SJCRH30 (cell line): Measurements from ENCODE around the gene LIN7B. TPM values are rescaled to one million over a fixed set of nuclear protein-coding genes. Genes with fewer than 3 reads are reported as not detected.
A peak's percentile ranks its signal among the peaks of the same experiment; 100 is the strongest.
"Not testable (repeated sequence)": the region's sequence is repeated elsewhere in the genome, so short reads cannot be mapped to it uniquely, and the experiment has no call there.

Experiments used
- DNase-seq, 2 experiments: peaks; one replicate each; pipeline ENCODE4 v3.0.0-alpha.2; 2015 to 2020
- H3K27ac ChIP-seq: fragments of 250-450 bp; sonication (Bioruptor Pico); 2 replicates; pipeline ENCODE4 v1.5.1; 2020; ENCODE audit warnings: mild to moderate bottlenecking, moderate library complexity
- H3K27me3 ChIP-seq: fragments of 250-450 bp; sonication (Bioruptor Pico); 2 replicates; pipeline ENCODE4 v1.5.1; 2020; ENCODE audit warnings: mild to moderate bottlenecking, moderate library complexity
- H3K36me3 ChIP-seq: fragments of 250-450 bp; sonication (Bioruptor Pico); 2 replicates; pipeline ENCODE4 v1.5.1; 2020; ENCODE audit warnings: mild to moderate bottlenecking, moderate library complexity
- H3K4me1 ChIP-seq: fragments of 250-450 bp; sonication (Bioruptor Pico); 2 replicates; pipeline ENCODE4 v1.5.1; 2020; ENCODE audit warnings: mild to moderate bottlenecking, moderate library complexity
- H3K4me3 ChIP-seq: fragments of 250-450 bp; sonication (Bioruptor Pico); 2 replicates; pipeline ENCODE4 v1.5.1; 2020; ENCODE audit warnings: mild to moderate bottlenecking, moderate library complexity
- H3K9me3 ChIP-seq: fragments of 250-450 bp; sonication (Bioruptor Pico); replicated peaks from 2 replicates; pipeline ENCODE4 v1.5.1; 2020; ENCODE audit warnings: mild to moderate bottlenecking, moderate library complexity
- total RNA-seq: library from RNA; depleted of rRNA; stranded (reverse); fragments of >200 nt; shearing (Covaris generic); gene quantifications from 2 replicates; pipeline ENCODE4 v1.2.3, GENCODE V29; 2014; rRNA removed

LIN7B gene, protein sequence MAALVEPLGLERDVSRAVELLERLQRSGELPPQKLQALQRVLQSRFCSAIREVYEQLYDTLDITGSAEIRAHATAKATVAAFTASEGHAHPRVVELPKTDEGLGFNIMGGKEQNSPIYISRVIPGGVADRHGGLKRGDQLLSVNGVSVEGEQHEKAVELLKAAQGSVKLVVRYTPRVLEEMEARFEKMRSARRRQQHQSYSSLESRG
- 4.1 and 5.0 TPM in 2 replicates for total RNA-seq

DNA sequence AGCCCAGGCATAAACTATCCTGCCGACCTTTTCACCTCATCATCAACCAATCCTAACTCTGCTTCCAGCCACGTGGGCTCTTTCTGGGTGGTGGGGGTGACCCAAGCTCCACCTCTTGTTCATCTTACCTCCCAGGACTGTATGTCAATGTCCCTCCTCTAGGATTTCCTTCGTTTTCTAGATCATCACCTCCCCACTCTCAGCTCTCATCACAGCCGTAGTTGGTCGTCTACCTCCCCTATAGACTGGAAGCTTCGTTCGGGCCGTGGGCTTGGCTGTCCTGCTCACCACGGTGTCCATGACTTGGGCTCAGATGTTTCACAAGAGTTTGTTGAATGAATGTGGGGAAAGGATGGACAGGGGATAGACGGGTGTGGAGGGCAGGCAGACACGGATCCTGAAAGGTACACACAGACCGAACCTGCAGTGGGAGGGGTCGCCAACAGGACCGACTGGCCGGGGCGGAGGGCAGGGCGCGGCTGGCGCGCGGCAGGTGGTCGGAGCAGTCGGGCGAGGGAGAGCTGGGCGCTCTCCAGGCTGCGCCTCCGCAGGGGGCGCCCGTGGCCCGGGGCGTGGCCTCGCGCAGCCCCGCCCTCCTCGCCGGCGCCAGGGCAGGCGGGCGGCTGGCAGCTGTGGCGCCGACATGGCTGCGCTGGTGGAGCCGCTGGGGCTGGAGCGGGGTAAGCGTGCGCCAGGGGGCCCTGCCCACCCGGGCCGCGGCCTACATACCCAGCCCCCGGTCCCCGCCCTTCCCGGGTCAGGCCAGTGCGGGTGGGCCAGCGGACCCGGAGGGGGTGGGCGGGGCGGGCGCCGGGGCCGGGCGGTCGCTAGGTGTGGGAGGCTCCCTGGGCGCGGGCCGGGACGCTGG lies at the start of gene LIN7B:
Gene LIN7B (plus strand): TSS at position 609 of the 868 bp plus-strand sequence. CDS start 35 bp downstream, at position 644.
- Histone ChIP-seq H3K36me3 (peaks cover 5% of the 10 kb centered on the region), H3K4me1 (0 out of 2 replicates have a peak, but pooled peaks cover 4% of the 10 kb centered on the region), H3K4me3 (peak within 1 kb of the TSS; percentile 68), H3K27me3 (no peaks in the 10 kb centered on the region), H3K9me3 (no peaks in the 10 kb centered on the region; the same call in 1 of the 2 replicates), H3K27ac (peak within 1 kb of the TSS; percentile 56; the same call in 1 of the 2 replicates)
- DNase-seq = peak; percentile 87 to 89

DNA sequence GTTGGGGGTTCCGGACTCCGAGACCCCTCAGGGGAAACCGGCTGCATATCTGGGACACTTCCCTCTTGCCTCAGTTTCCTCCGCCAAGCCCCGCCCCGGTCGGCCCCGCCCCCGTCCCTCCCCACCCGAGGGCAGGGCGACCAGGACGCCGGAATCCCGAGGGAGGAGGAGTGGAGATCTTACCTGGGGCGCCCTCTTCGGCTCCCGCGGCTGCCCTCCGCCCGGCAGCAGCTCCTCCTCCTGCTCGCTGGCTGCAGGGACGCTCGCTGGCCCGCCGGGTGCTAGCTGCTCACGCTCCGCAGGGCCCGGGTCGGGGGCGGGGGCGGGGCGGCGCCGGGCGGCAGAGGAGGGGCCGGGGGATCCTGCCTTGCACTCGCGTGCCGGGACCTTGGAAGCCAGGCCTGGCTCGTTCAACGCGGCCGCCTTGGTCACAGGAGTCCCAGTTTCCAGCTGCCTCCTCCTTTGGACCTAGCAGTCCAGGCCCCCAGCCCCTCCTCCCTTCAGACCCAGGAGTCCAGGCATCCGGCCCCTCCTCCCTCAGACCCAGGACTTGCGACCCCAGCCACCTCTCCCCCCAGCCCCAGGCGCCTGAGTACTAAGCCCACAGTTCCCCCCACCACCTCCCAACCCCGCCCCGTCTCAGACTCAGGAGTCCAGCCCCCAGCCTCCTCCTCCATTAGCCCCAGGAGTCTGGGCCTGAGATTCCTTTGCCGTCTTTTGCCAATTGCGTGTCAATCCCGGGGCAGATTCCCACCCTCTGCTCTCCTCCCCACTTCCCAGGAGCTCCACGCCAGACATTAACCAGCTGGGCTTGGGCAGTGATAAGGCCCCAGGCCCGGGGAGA lies 49.2 kb upstream of the LIN7B start, which contains the start of gene NTF4:
Gene NTF4 (minus strand): TSS at position 51 of the 844 bp plus-strand sequence. CDS start 2,821 bp downstream, outside the sequence.
- Histone ChIP-seq H3K9me3 (no peaks in the 10 kb centered on the region), H3K4me3 (no peak within 1 kb of the TSS), H3K36me3 (no peaks in the 10 kb centered on the region), H3K27ac (no peak within 1 kb of the TSS), H3K4me1 (no peaks in the 10 kb centered on the region), H3K27me3 (peaks cover 27% of the 10 kb centered on the region)
- DNase-seq = peak; percentile 42 to 45

DNA sequence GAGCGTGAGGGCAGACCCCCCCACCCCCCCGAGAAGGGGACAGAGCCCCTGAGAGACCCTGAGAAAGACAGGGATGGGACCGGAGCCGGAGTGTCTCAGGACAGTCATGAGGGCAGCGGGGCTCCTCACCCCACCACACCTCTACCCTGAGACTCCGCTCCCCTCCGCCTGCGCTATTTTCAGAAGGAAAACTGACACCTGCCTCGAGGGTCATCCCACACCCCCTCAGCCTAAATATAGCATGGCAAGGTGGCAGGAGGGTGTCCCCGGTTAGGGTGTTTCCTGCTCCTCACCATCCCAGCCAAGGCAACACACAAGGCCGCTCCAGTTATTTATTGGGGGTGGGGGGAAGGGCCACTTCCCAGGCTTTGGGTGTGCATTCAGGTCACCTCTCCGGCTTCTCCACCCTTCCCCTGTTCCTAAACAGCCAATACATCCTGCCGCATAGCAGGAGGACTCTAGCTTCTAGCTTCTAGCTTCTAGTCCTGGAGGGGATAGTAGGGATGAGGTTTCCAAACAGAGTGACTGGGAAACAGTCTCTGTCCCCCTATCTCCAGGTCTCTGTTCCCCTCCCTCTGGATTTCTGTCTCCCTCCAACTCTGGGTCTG lies 48.2 kb upstream of the LIN7B start:
- no peak for DNase-seq
- peaks cover 27% of the 10 kb centered on the region for H3K27me3 ChIP-seq
- H3K4me1 ChIP-seq = no peaks in the 10 kb centered on the region
- no peaks in the 10 kb centered on the region for H3K9me3 ChIP-seq
- H3K27ac ChIP-seq = no peak overlapping the region
- H3K36me3 ChIP-seq = no peaks in the 10 kb centered on the region
- H3K4me3 ChIP-seq = no peak overlapping the region

DNA sequence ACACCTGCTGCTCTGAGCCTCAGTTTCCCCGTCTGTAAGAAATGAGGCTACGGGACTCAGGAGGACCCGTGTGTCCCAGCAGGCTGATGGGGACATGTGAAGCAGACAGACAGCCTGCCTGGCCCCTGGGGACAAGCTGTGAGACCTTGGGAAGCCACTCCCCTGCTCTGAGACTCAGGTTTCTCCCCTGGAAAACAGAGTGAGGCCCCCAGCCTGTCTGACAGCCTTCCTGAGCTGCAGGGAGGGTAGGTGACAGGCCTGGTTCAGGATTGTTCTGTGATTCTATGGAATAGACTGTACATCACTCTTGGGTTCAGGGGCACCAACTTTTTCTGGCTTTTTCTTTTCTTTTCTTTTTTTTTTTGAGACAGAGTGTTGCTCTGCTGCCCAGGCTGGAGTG lies 46.6 kb upstream of the LIN7B start:
- Histone ChIP-seq H3K9me3 (no peaks in the 10 kb centered on the region), H3K27me3 (peaks cover 27% of the 10 kb centered on the region), H3K36me3 (no peaks in the 10 kb centered on the region), H3K4me3 (no peak overlapping the region), H3K27ac (no peak overlapping the region), H3K4me1 (no peaks in the 10 kb centered on the region)
- DNase-seq = no peak

DNA sequence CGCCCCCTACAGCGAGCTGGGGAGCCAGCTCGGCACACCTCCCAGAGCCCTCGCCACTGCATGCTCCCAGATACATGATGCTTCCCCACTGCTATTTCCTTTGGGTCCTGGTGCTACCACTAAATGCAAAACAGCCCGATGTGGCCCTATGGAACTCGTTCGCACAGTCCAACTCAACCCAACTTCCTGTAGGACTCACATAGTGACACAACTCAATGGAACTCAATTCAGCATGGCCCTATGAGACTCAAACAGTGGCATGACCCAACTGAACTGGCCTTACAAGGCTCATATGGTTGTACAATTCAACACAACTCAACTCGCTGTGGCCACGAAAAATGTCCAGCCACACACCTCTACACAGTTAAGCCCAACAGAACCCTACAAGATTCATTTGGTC lies 45.1 kb upstream of the LIN7B start:
- Histone ChIP-seq H3K4me3 (no peak overlapping the region), H3K27ac (no peak overlapping the region), H3K36me3 (no peaks in the 10 kb centered on the region), H3K27me3 (peaks cover 15% of the 10 kb centered on the region), H3K9me3 (no peaks in the 10 kb centered on the region), H3K4me1 (no peaks in the 10 kb centered on the region)
- no peak for DNase-seq

DNA sequence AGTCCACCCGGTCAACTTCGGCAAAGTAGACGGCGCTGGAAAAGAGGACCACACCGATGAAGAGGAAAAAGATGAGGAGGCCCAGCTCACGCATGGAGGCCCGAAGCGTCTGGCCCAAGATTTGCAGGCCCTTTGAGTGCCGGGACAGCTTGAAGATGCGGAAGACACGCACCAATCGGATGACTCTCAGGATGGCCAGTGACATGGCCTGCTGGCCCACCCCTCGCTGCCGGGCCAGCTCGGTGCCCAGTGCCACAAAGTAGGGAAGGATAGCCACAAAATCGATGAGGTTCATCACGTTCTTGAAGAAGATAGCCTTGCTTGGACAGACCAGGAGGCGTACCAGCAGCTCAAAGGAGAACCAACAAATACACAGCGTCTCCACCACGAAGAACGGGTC lies 43.8 kb upstream of the LIN7B start:
- Histone ChIP-seq H3K27me3 (peaks cover 7% of the 10 kb centered on the region), H3K27ac (no peak overlapping the region), H3K4me3 (no peak overlapping the region), H3K4me1 (no peaks in the 10 kb centered on the region), H3K9me3 (no peaks in the 10 kb centered on the region), H3K36me3 (no peaks in the 10 kb centered on the region)
- DNase-seq = no peak

DNA sequence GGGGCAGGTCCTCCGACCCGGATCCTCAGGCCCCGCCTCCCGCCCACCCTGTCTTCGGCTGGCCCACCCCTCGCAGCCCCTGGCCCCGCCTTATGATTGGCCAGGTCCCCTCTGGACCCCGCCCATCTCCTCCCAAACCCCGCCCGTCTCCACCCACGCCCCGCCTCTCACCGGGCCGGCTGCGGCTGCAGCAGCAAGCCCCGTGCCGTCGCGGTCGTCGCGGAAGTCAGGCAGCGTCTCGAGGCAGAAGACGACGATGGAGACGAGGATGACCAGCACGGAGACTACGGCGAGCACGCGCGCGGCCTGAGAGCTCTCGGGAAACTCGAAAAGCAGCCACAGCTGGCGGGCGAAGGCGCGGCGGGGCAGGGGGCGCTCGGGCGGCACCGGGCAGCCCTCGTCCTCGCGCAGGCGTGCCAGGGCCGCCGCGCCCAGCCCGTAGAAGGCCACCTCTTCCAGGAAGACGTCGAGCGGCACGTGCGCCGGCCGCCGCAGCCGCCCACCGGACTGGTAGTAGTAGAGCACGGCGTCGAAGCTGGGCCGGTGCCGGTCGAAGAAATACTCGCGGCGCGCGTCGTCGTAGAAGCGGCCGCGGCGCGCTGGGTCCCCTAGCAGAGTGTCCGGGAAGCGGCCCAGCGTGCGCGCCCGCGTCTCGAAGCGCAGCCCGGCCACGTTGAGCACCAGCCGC lies 42.2 kb upstream of the LIN7B start:
- no peak for DNase-seq
- Histone ChIP-seq H3K4me3 (no peak overlapping the region), H3K9me3 (no peaks in the 10 kb centered on the region), H3K27me3 (no peaks in the 10 kb centered on the region), H3K36me3 (no peaks in the 10 kb centered on the region), H3K27ac (no peak overlapping the region), H3K4me1 (no peaks in the 10 kb centered on the region)

DNA sequence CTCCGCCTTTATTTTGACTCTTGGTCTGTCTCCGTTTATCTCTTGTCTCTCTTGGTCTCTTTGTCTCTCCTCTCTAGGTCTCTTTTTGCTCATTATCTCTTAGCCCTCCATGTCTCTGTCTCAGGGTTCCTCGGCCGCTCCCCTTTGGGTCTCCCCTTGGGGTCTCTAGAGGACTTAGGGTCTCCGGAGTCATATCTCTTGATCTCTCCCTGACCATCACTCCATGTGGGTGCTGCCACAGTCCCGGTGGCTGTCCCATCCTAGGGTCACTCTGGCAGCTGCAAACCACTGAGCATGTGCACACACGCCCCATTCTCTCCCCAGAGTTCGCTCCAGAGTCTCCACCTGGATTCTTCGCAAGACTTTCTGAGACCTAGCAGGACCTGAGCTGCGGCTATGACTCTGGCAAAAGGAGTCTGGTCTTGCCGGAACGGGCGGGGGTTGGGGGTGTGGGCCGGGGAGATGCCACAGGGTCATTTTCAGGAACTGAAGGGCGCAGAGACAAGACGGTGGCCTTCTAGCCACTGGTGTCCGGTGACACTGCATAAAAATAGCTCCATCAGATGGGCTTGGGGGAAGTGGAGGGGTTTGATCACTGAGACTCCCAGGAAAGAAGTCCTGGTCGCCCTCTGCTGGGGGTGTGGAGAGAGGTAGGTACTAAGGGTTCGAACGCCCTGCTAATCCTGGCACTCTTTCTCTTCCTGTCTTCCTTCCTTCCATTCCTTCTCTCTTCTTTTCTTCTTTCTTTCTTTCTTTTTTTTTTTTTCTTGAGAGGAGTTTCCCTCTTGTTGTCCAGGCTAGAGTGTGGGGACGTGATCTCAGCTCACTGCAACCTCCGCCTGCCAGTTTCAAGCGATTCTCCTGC lies 40.4 kb upstream of the LIN7B start:
- Histone ChIP-seq H3K27me3 (no peaks in the 10 kb centered on the region), H3K4me1 (no peaks in the 10 kb centered on the region), H3K4me3 (no peak overlapping the region), H3K27ac (no peak overlapping the region), H3K9me3 (no peaks in the 10 kb centered on the region), H3K36me3 (no peaks in the 10 kb centered on the region)
- peak; percentile 73 to 75 for DNase-seq

DNA sequence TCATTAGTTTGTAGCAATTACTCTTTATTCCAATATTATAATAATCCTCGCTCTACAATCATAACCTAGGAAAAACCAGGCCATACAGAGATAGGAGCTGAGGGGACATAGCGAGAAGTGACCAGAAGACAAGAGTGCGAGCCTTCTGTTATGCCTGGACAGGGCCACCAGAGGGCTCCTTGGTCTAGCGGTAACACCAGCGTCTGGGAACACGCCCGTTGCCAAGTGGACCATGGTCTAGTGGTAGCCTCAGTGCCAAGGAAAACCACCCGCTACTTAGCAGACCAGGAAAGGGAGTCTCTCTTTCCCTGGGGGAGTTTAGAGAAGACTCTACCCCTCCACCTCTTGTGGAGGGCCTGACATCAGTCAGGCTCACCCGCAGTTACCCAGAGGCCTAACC lies 39.3 kb upstream of the LIN7B start:
- DNase-seq = peak; percentile 70 to 71
- H3K4me3 ChIP-seq = not testable (repeated sequence)

DNA sequence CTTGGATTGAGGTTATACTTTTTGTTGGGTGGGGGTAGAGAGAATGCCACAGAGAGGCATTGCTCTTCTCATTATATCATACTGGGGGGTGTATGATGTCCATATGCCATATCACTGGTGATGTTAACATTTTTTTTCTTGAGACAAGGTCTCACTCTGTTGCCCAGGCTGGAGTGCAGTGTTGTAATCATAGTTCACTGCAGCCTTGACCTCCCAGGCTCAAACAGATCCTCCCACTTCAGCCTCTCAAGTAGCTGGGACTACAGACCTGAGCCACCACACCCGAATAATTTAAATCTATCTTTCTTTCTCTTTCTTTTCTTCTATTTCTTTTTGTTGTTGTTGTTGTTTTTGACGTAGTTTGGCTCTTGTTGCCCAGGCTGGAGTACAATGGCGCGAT lies 33.8 kb upstream of the LIN7B start:
- no peaks in the 10 kb centered on the region for H3K36me3 ChIP-seq
- no peaks in the 10 kb centered on the region for H3K4me1 ChIP-seq
- DNase-seq = no peak
- H3K4me3 ChIP-seq = no peak overlapping the region
- H3K27me3 ChIP-seq = no peaks in the 10 kb centered on the region
- no peak overlapping the region for H3K27ac ChIP-seq
- no peaks in the 10 kb centered on the region for H3K9me3 ChIP-seq

More for the DNA sequence above, 39.3 kb upstream of the LIN7B start:
- H3K9me3 ChIP-seq, H3K27me3 ChIP-seq, H3K36me3 ChIP-seq, H3K27ac ChIP-seq, H3K4me1 ChIP-seq: not testable (repeated sequence)

DNA sequence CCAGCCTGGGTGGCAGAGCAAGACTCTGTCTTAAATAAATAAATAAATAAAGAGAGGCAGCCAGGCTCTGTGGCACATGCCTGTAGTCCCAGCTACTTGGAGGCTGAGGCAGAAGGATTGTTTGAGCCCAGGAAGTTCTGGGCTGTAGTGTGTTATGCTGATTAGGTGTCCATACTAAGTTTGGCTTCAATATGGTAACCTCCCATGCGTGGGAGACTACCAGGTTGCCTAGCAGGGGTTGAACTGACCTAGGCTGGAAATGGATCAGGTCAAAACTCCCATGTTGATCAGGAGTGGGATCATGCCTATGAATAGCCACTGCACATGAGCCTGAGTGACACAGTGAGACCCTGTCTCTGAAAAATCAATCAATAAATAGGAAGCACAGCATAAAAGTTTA lies 32.9 kb upstream of the LIN7B start:
- no peak overlapping the region for H3K27ac ChIP-seq

DNA sequence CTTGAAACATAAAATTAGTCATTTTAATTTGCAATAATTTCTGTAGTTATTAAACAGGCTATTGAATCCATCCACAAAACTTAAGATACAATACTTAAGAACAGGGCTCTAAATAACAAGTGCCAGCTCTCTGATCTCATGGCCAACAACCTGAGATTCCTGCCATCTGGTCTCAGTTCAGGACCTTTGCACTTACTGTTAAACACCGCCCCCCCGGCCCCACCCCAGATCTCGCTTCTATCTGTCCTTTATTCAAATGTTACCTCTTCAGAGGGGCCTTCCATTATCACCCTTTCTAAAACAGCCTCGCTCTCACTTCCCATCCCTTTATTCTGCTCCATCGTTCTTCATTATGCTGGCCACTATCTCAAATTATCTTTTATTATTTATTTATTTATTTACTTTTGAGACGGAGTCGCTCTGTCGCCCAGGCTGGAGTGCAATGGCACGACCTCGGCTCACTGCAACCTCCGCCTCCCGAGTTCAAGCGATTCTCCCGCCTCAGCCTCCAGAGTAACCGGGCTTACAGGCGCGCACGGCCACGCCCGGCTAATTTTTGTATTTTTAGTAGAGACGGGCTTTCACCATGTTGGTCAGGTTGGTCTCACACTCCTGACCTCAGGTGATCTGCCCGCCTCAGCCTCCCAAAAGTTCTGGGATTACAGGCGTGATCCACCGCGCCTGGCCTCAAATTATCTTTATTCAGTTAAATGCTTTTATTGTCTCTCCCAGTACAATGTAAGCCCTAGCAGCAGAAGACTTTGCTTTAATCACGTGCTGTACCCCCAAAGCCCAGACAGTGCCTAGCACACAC lies 29.8 kb upstream of the LIN7B start:
- H3K9me3 ChIP-seq = no peaks in the 10 kb centered on the region
- H3K4me3 ChIP-seq = peak overlapping the region; percentile 94
- H3K36me3 ChIP-seq = peaks cover 23% of the 10 kb centered on the region
- peaks cover 5% of the 10 kb centered on the region; the same call in 1 of the 2 replicates for H3K4me1 ChIP-seq
- peak overlapping the region; percentile 92 for H3K27ac ChIP-seq
- DNase-seq = no peak
- H3K27me3 ChIP-seq = no peaks in the 10 kb centered on the region

More for the DNA sequence above, 32.9 kb upstream of the LIN7B start:
- no peaks in the 10 kb centered on the region; the same call in 1 of the 2 replicates for H3K4me1 ChIP-seq
- no peak overlapping the region for H3K4me3 ChIP-seq
- no peaks in the 10 kb centered on the region for H3K27me3 ChIP-seq
- DNase-seq = no peak
- H3K9me3 ChIP-seq = no peaks in the 10 kb centered on the region
- peaks cover under 1% of the 10 kb centered on the region; the same call in 1 of the 2 replicates for H3K36me3 ChIP-seq
